Spleen (tissue), 7 donors: Measurements from ENCODE around the gene CA5A.

Experiments used
- CTCF ChIP-seq, 11 experiments: fragments of 200-600 bp in 7 of 11; fragments of 450-650 bp in 4 of 11; sonication (generic) in 4 of 11; IDR thresholded peaks in 8 of 11; conservative IDR thresholded peaks in 3 of 11; 1 replicate in 7 of 11; 2 replicates in 4 of 11; pipeline versions ENCODE4 v1.4.0 to v1.8.0; 2016 to 2021; ENCODE audit warnings: antibody characterized with exemption in 11 of 11, inconsistent platforms in 4 of 11, mild to moderate bottlenecking in 1 of 11
- POLR2A ChIP-seq, 3 donors: fragments of 450-650 bp; IDR thresholded peaks; one replicate each; pipeline ENCODE4 v1.5.1; 2017; ENCODE audit warnings: antibody characterized with exemption in 3 of 3, mild to moderate bottlenecking in 1 of 3
- donor health status: DM: no; HTN: no; CAD: no; lungs with moderate emphysema.
- donor health status: DM: no; HTN: no; CAD: no.
- donor health status: DM: no; HTN: no; CAD: no.

- no peak for TF ChIP-seq POLR2A (IDR thresholded peaks at IDR 0.05)
- TF ChIP-seq CTCF (IDR thresholded peaks at IDR 0.05 in 8 of 11, conservative IDR thresholded peaks at IDR 0.05 in 3 of 11) = no peak
Measured at GRCh38 chr16:87864331-87864989, 71.9 kb downstream of the CA5A start.
